ENCODE results near the gene SUSD1. TPM values are rescaled to one million over a fixed set of nuclear protein-coding genes. Genes with fewer than 3 reads are reported as not detected.

The SUSD1 gene
- total RNA-seq, 6 donors from 2014 or later, result 15.5 to 29.5 (median 20.4) TPM

GRCh38 chr9:112063151-112063550 lies 111.9 kb downstream of the SUSD1 start:
- Histone ChIP-seq H3K4me3 (no peak overlapping the region), H3K27ac (peak overlapping the region in 2 of 4 donors; percentile 33 to 87), H3K36me3 (no peaks in the 10 kb centered on the region), H3K4me1 (peaks cover 38 to 51% (median 44%) of the 10 kb centered on the region in 4 donors), H3K9me3 (no peaks in the 10 kb centered on the region), H3K27me3 (no peaks in the 10 kb centered on the region)
- TF ChIP-seq POLR2A (IDR thresholded peaks at IDR 0.05) (no peak), POLR2AphosphoS5 (IDR thresholded peaks at IDR 0.05) (peak in 1 of 2 donors; percentile 64), EP300 (IDR thresholded peaks at IDR 0.05) (peak in 1 of 4 donors; percentile 34)
- ATAC-seq (ENCODE audit: low FRiP score in 2 of 2), result no peak
- DNase-seq, result no peak

GRCh38 chr9:112061152-112061740 lies 113.9 kb downstream of the SUSD1 start:
- H3K27me3 ChIP-seq, result no peaks in the 10 kb centered on the region
- peak in 1 of 2 donors; percentile 64 for DNase-seq
- H3K4me1 ChIP-seq, result peaks cover 38 to 49% (median 41%) of the 10 kb centered on the region in 4 donors
- peak overlapping the region; percentile 66 to 87 (median 76) for H3K27ac ChIP-seq
- H3K36me3 ChIP-seq, result no peaks in the 10 kb centered on the region
- H3K4me3 ChIP-seq, result no peak overlapping the region
- 21 to 23% methylated on average over 3 of the region's 3 CpGs for WGBS, 2 donors
- TF ChIP-seq EP300 (IDR thresholded peaks at IDR 0.05) (peak in 2 of 4 donors; percentile 68 to 89), POLR2AphosphoS5 (IDR thresholded peaks at IDR 0.05) (peak; percentile 65 to 86), CTCF (IDR thresholded peaks at IDR 0.05) (no peak), POLR2A (IDR thresholded peaks at IDR 0.05) (peak in 1 of 4 donors; percentile 37)
- H3K9me3 ChIP-seq, result no peaks in the 10 kb centered on the region
- peak; percentile 70 to 90 for ATAC-seq (ENCODE audit: low FRiP score in 2 of 2)

- H3K27me3 ChIP-seq, result no peaks in the 10 kb centered on the region
- H3K36me3 ChIP-seq, result no peaks in the 10 kb centered on the region
- no peak for TF ChIP-seq CTCF (IDR thresholded peaks at IDR 0.05)
- TF ChIP-seq POLR2A (IDR thresholded peaks at IDR 0.05), result no peak
- TF ChIP-seq EP300 (IDR thresholded peaks at IDR 0.05), result no peak
- TF ChIP-seq POLR2AphosphoS5 (IDR thresholded peaks at IDR 0.05), result no peak
- no peaks in the 10 kb centered on the region for H3K9me3 ChIP-seq
- no peak for DNase-seq
- H3K4me3 ChIP-seq, result no peak overlapping the region
- peak overlapping the region; percentile 66 to 87 (median 76) for H3K27ac ChIP-seq
- H3K4me1 ChIP-seq, result peaks cover 31 to 38% (median 34%) of the 10 kb centered on the region in 4 donors
- no peak for ATAC-seq (ENCODE audit: low FRiP score in 2 of 2)
- WGBS, 2 donors, result 68 to 81% methylated on average over 3 of the region's 3 CpGs
These were observed 115.2 kb downstream of the SUSD1 start for GRCh38 chr9:112059966-112060320.

- peak; percentile 43 to 67 for ATAC-seq (ENCODE audit: low FRiP score in 2 of 2)
These were observed 115.7 kb downstream of the SUSD1 start for GRCh38 chr9:112059145-112059965.

More at GRCh38 chr9:112059145-112059965, 115.7 kb downstream of the SUSD1 start:
- Histone ChIP-seq H3K4me1 (peaks cover 31 to 38% (median 34%) of the 10 kb centered on the region in 4 donors), H3K9me3 (no peaks in the 10 kb centered on the region), H3K27me3 (no peaks in the 10 kb centered on the region), H3K36me3 (no peaks in the 10 kb centered on the region), H3K27ac (peak overlapping the region in 3 of 4 donors; percentile 71 to 87 (median 80)), H3K4me3 (no peak overlapping the region)
- peak in 1 of 2 donors; percentile 53 for DNase-seq
- TF ChIP-seq POLR2AphosphoS5 (IDR thresholded peaks at IDR 0.05) (peak; percentile 49 to 50), CTCF (IDR thresholded peaks at IDR 0.05) (no peak), EP300 (IDR thresholded peaks at IDR 0.05) (peak in 2 of 4 donors; percentile 27 to 93), POLR2A (IDR thresholded peaks at IDR 0.05) (peak in 1 of 4 donors; percentile 26)
- 67 to 71% methylated on average over 11 to 13 of the region's 13 CpGs for WGBS, 2 donors

Data from upper lobe of left lung (tissue), 6 donors.